Neuronal stem cell (in vitro differentiated cells): ENCODE data around the gene GREM2.

ENCODE experiments used
- DNase-seq: peaks from one replicate; pipeline ENCODE4 v3.0.0-alpha.2; 2013; ENCODE audit warnings: low spot score
- H2AFZ ChIP-seq: one replicate; pipeline ENCODE4 v1.6.1; 2013; ENCODE audit warnings: mild to moderate bottlenecking, low read length, inconsistent platforms
- H2AK5ac ChIP-seq: 2 replicates; pipeline ENCODE4 v1.6.1; 2013; ENCODE audit warnings: low read depth, mild to moderate bottlenecking, inconsistent platforms, low read length, moderate library complexity, mixed read lengths
- H2BK120ac ChIP-seq: 2 replicates; pipeline ENCODE4 v1.6.1; 2013; ENCODE audit warnings: low read depth, mild to moderate bottlenecking, inconsistent platforms, low read length, moderate library complexity, mixed read lengths
- H2BK12ac ChIP-seq: one replicate; pipeline ENCODE4 v1.6.1; 2013; ENCODE audit warnings: low read length, inconsistent platforms
- H2BK15ac ChIP-seq: 2 replicates; pipeline ENCODE4 v1.6.1; 2013; ENCODE audit warnings: mild to moderate bottlenecking, low read length, inconsistent platforms, mixed read lengths
- H2BK5ac ChIP-seq: one replicate; pipeline ENCODE4 v1.6.1; 2013; ENCODE audit warnings: inconsistent platforms, mild to moderate bottlenecking, low read length, moderate library complexity
- H3K14ac ChIP-seq: one replicate; pipeline ENCODE4 v1.6.1; 2013; ENCODE audit warnings: low read length, inconsistent platforms
- H3K18ac ChIP-seq: 2 replicates; pipeline ENCODE4 v1.6.1; 2013; ENCODE audit warnings: low read length, inconsistent platforms
- H3K23ac ChIP-seq: 2 replicates; pipeline ENCODE4 v1.6.1; 2013; ENCODE audit warnings: low read depth, mild to moderate bottlenecking, mixed read lengths, low read length, inconsistent platforms; ENCODE audit not compliant: poor library complexity
- H3K27ac ChIP-seq: replicated peaks from 3 replicates; pipeline ENCODE4 v1.5.1; 2013; ENCODE audit warnings: low read length, inconsistent platforms
- H3K27me3 ChIP-seq, 3 experiments: 2 replicates each; pipeline ENCODE4 v1.6.1; 2013; ENCODE audit warnings: low read length in 3 of 3, mild to moderate bottlenecking in 2 of 3, inconsistent platforms in 1 of 3, low read depth in 1 of 3, mixed read lengths in 1 of 3, moderate library complexity in 1 of 3; ENCODE audit not compliant: control insufficient read depth in 3 of 3, insufficient read depth in 3 of 3
- H3K36me3 ChIP-seq, 2 donors: replicated peaks in 1 of 2; 2 replicates each; pipeline ENCODE4 v1.6.1; 2013; ENCODE audit warnings: low read length in 2 of 2; ENCODE audit not compliant: control insufficient read depth in 2 of 2, insufficient read depth in 2 of 2
- H3K4ac ChIP-seq: 2 replicates; pipeline ENCODE4 v1.6.1; 2013; ENCODE audit warnings: inconsistent platforms, mild to moderate bottlenecking, low read length, moderate library complexity
- H3K4me1 ChIP-seq, 2 donors: 1 replicate in 1 of 2; 2 replicates in 1 of 2; pipeline ENCODE4 v1.6.1; 2013; ENCODE audit warnings: low read length in 2 of 2, low read depth in 1 of 2; ENCODE audit not compliant: control insufficient read depth in 2 of 2, insufficient read depth in 1 of 2
- H3K4me2 ChIP-seq: one replicate; pipeline ENCODE4 v1.6.1; 2013; ENCODE audit warnings: mild to moderate bottlenecking, low read length, inconsistent platforms; ENCODE audit not compliant: insufficient read depth, poor library complexity, severe bottlenecking
- H3K4me3 ChIP-seq, 2 donors: 2 replicates each; pipeline ENCODE4 v1.5.1; 2013; ENCODE audit warnings: low read length in 2 of 2, mild to moderate bottlenecking in 2 of 2, inconsistent platforms in 1 of 2, moderate library complexity in 1 of 2
- H3K79me1 ChIP-seq: one replicate; pipeline ENCODE4 v1.6.1; 2013; ENCODE audit warnings: low read depth, mild to moderate bottlenecking, inconsistent platforms, low read length, moderate library complexity
- H3K9ac ChIP-seq: one replicate; pipeline ENCODE4 v1.6.1; 2013; ENCODE audit warnings: mild to moderate bottlenecking, low read depth, low read length, inconsistent platforms; ENCODE audit not compliant: poor library complexity
- H3K9me3 ChIP-seq, 2 donors: replicated peaks in 1 of 2; 2 replicates each; pipeline versions ENCODE3 to v1.6.1; 2013; ENCODE audit warnings: low read length in 2 of 2, mild to moderate bottlenecking in 2 of 2, inconsistent platforms in 1 of 2, low read depth in 1 of 2, mixed read lengths in 1 of 2, moderate library complexity in 1 of 2; ENCODE audit not compliant: control insufficient read depth in 2 of 2, insufficient read depth in 1 of 2
- H4K8ac ChIP-seq: one replicate; pipeline ENCODE4 v1.6.1; 2013; ENCODE audit warnings: low read depth, mild to moderate bottlenecking, inconsistent platforms, low read length, moderate library complexity
- H4K91ac ChIP-seq: one replicate; pipeline ENCODE4 v1.6.1; 2013; ENCODE audit warnings: low read length, low read depth, mild to moderate bottlenecking, inconsistent platforms; ENCODE audit not compliant: poor library complexity
- WGBS, 2 donors: extraction: QIAGEN DNeasy Blood & Tissue Kit; methylation state at CpG; one replicate each; pipeline ENCODE4 v1.1.7; 2013; ENCODE audit warnings: missing lambda C conversion rate in 2 of 2, mixed read lengths in 1 of 2; ENCODE audit not compliant: insufficient read length in 2 of 2, insufficient replicate concordance in 1 of 2; ENCODE audit errors: extremely low coverage in 2 of 2; 5-methylcytosine and 5-hydroxymethylcytosine counted together

Gene GREM2

GRCh38 chr1:240553351-240553750, 58.6 kb downstream of the GREM2 start:
- Histone ChIP-seq H3K14ac (no peak overlapping the region), H2AK5ac (no peak overlapping the region), H3K4me2 (no peak overlapping the region), H3K4me1 (no peaks in the 10 kb centered on the region), H2BK12ac (no peak overlapping the region), H4K91ac (no peak overlapping the region), H3K9me3 (peaks cover 0 to 3% of the 10 kb centered on the region in 2 donors), H3K27ac (no peak overlapping the region), H3K23ac (no peak overlapping the region), H2BK5ac (no peak overlapping the region), H3K9ac (no peak overlapping the region), H3K18ac (no peak overlapping the region), H3K4me3 (no peak overlapping the region), H2AFZ (no peak overlapping the region), H3K36me3 (no peaks in the 10 kb centered on the region), H4K8ac (no peak overlapping the region), H2BK120ac (no peak overlapping the region), H3K27me3 (no peaks in the 10 kb centered on the region), H3K4ac (no peak overlapping the region), H2BK15ac (no peak overlapping the region), H3K79me1 (no peaks in the 10 kb centered on the region)
- no CpG with 5 or more reads among the region's 2 CpGs for WGBS, 2 donors
- DNase-seq, result no peak

DNA sequence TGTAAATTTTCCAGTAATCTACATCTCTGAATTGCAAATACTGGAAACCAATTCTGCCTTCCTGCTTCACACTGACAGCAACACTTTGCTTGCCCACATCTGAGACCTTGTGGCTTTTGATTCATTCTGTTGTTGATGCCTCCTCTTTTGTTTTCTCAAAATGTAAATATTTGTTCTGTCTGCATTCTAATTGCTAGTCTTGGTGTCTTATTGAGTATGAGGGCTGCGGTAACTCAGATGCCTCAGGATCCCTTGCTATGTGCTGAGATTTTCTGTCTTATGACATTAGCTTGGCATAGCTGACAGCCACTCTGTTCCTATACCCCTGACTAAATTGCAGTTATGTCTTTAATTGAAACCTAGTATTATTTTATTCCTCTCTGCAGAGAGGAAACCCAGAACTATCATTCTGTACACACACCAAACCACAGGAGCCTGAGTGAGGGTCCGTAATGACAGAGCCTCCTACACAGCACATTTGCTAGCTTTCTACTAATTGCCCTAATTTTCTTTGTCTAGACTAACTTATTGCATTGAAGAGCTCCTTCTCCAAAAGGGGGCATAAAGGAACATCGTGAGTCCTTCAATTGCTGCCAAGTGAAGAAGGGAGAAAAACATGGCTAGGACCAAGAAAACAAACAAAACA, 72.1 kb downstream of the GREM2 start:
- H3K4me1 ChIP-seq, result no peaks in the 10 kb centered on the region
- no CpG with 5 or more reads among the region's 3 CpGs for WGBS, 2 donors
- no peak overlapping the region for H3K18ac ChIP-seq
- no peak overlapping the region for H3K14ac ChIP-seq
- no peak overlapping the region for H2AK5ac ChIP-seq
- no peak overlapping the region for H3K9ac ChIP-seq
- no peak overlapping the region for H2AFZ ChIP-seq
- no peak overlapping the region for H2BK120ac ChIP-seq
- H3K23ac ChIP-seq, result no peak overlapping the region
- no peaks in the 10 kb centered on the region for H3K27me3 ChIP-seq
- H4K91ac ChIP-seq, result no peak overlapping the region
- H2BK15ac ChIP-seq, result no peak overlapping the region
- no peak overlapping the region for H3K4me2 ChIP-seq
- no peak for DNase-seq
- H3K36me3 ChIP-seq, result no peaks in the 10 kb centered on the region
- no peak overlapping the region for H3K4me3 ChIP-seq
- H3K79me1 ChIP-seq, result no peaks in the 10 kb centered on the region
- no peak overlapping the region for H2BK12ac ChIP-seq
- H3K4ac ChIP-seq, result no peak overlapping the region
- no peak overlapping the region for H2BK5ac ChIP-seq
- H4K8ac ChIP-seq, result no peak overlapping the region
- H3K27ac ChIP-seq, result no peak overlapping the region
- H3K9me3 ChIP-seq, result no peaks in the 10 kb centered on the region

GRCh38 chr1:240538776-240539430, 73.1 kb downstream of the GREM2 start:
- H2BK120ac ChIP-seq, result no peak overlapping the region
- no peak for DNase-seq
- no peak overlapping the region for H3K14ac ChIP-seq
- H3K18ac ChIP-seq, result no peak overlapping the region
- no CpG with 5 or more reads among the region's 3 CpGs for WGBS, 2 donors
- H2BK15ac ChIP-seq, result no peak overlapping the region
- H3K36me3 ChIP-seq, result no peaks in the 10 kb centered on the region
- H3K27ac ChIP-seq, result no peak overlapping the region
- H2AK5ac ChIP-seq, result no peak overlapping the region
- no peak overlapping the region for H4K91ac ChIP-seq
- no peak overlapping the region for H3K4me3 ChIP-seq
- H3K9me3 ChIP-seq, result no peaks in the 10 kb centered on the region
- H3K9ac ChIP-seq, result no peak overlapping the region
- H3K4ac ChIP-seq, result no peak overlapping the region
- no peak overlapping the region for H3K23ac ChIP-seq
- H3K27me3 ChIP-seq, result no peaks in the 10 kb centered on the region
- no peak overlapping the region for H2BK5ac ChIP-seq
- H3K4me1 ChIP-seq, result no peaks in the 10 kb centered on the region
- H3K4me2 ChIP-seq, result no peak overlapping the region
- no peaks in the 10 kb centered on the region for H3K79me1 ChIP-seq
- no peak overlapping the region for H2AFZ ChIP-seq
- H2BK12ac ChIP-seq, result no peak overlapping the region
- H4K8ac ChIP-seq, result no peak overlapping the region

GRCh38 chr1:240533154-240533780, 78.7 kb downstream of the GREM2 start:
- no CpG with 5 or more reads among the region's 2 CpGs for WGBS, 2 donors
- no peak overlapping the region for H3K27ac ChIP-seq
- H2BK5ac ChIP-seq, result no peak overlapping the region

More at GRCh38 chr1:240533154-240533780, 78.7 kb downstream of the GREM2 start:
- no peak overlapping the region for H2BK12ac ChIP-seq
- no peak overlapping the region for H4K8ac ChIP-seq
- H3K23ac ChIP-seq, result no peak overlapping the region
- H3K14ac ChIP-seq, result no peak overlapping the region
- no peaks in the 10 kb centered on the region for H3K36me3 ChIP-seq
- no peak overlapping the region for H2AK5ac ChIP-seq
- no peaks in the 10 kb centered on the region for H3K4me1 ChIP-seq
- H3K4ac ChIP-seq, result no peak overlapping the region
- H4K91ac ChIP-seq, result no peak overlapping the region
- H2BK120ac ChIP-seq, result no peak overlapping the region
- no peak overlapping the region for H3K4me3 ChIP-seq
- H3K18ac ChIP-seq, result no peak overlapping the region
- H3K27me3 ChIP-seq, result no peaks in the 10 kb centered on the region
- no peaks in the 10 kb centered on the region for H3K9me3 ChIP-seq
- H3K4me2 ChIP-seq, result no peak overlapping the region
- no peak for DNase-seq
- no peak overlapping the region for H2AFZ ChIP-seq
- H3K9ac ChIP-seq, result no peak overlapping the region
- H2BK15ac ChIP-seq, result no peak overlapping the region
- no peaks in the 10 kb centered on the region for H3K79me1 ChIP-seq
